Measurements from ENCODE around the gene PSMD12. TPM values are rescaled to one million over a fixed set of nuclear protein-coding genes. Genes with fewer than 3 reads are reported as not detected.

PSMD12 gene
- total and polyA plus RNA-seq, 9 of the 15 experiments (the other 6 are each of a cell fraction or from before 2014, with no cell fraction given) = 36.6 to 150 (median 65.5) TPM

DNA sequence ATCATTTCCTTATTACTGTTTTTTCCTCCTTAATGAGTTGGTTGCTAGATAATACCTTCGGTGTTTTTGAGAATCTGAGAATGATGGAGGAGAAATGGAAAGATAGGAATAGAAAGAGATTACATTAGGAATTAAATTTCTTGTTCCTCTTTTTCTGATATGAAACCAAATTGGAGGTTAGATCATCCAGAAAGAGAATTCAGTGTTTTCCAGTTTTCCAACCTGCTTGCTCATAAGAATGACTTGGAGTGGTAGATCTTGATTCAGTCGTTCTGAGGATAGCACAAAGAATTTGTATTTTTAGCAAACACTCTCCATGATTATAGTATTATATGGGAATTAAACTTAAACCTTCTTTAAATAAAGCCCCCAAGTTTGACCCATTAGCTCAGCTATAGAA, 46.6 kb upstream of the PSMD12 start:
- intact Hi-C loops (cut with micrococcal nuclease) (no loop called here), in situ Hi-C loops (cut with MboI) (no loop called here)
- Histone ChIP-seq H3K27me3 (ENCODE audit: control insufficient read depth in 2 of 2, insufficient read depth in 2 of 2, low read length in 2 of 2) (peaks cover 9 to 33% of the 10 kb centered on the region in 2 experiments; a peak in 4 of 5 replicates), H3K9me3 (replicated peaks; ENCODE audit: control insufficient read depth, insufficient read depth, low read depth, low read length) (no peaks in the 10 kb centered on the region), H3K27ac (ENCODE audit: extremely low read depth, low read depth, low read length) (no peak overlapping the region), H3K4me2 (ENCODE audit: insufficient read depth, low read length) (no peak overlapping the region), H3K9me1 (ENCODE audit: control insufficient read depth, insufficient read depth, low read length) (no peaks in the 10 kb centered on the region), H3K4me3 (no peak overlapping the region), H2AFZ (ENCODE audit: low read depth, low read length) (no peak overlapping the region), H4K20me1 (replicated peaks; ENCODE audit: control insufficient read depth, insufficient read depth, low read length) (no peaks in the 10 kb centered on the region), H3K79me2 (ENCODE audit: control insufficient read depth, insufficient read depth, low read length) (no peaks in the 10 kb centered on the region), H3K4me1 (replicated peaks in 1 of 2; ENCODE audit: control insufficient read depth in 2 of 2, insufficient read depth in 2 of 2, low read length in 2 of 2) (no peaks in the 10 kb centered on the region), H3K36me3 (ENCODE audit: control insufficient read depth, insufficient read depth, low read length) (no peaks in the 10 kb centered on the region), H3K9ac (ENCODE audit: insufficient read depth in 1 of 2, low read depth in 2 of 2, low read length in 2 of 2) (no peak overlapping the region)
- POLR2A ChIA-PET = no interaction called here
- FAIRE-seq (no peak), ATAC-seq (no peak), DNase-seq (ENCODE audit: extremely low read depth in 1 of 4, low spot score in 3 of 4) (no peak)
- CTCF ChIA-PET (ENCODE audit: low intra/inter-chr PET ratio) = no interaction called here
- BruUV-seq (replicated peaks) = no TSS peak
- TF ChIP-seq, protein P1, sequence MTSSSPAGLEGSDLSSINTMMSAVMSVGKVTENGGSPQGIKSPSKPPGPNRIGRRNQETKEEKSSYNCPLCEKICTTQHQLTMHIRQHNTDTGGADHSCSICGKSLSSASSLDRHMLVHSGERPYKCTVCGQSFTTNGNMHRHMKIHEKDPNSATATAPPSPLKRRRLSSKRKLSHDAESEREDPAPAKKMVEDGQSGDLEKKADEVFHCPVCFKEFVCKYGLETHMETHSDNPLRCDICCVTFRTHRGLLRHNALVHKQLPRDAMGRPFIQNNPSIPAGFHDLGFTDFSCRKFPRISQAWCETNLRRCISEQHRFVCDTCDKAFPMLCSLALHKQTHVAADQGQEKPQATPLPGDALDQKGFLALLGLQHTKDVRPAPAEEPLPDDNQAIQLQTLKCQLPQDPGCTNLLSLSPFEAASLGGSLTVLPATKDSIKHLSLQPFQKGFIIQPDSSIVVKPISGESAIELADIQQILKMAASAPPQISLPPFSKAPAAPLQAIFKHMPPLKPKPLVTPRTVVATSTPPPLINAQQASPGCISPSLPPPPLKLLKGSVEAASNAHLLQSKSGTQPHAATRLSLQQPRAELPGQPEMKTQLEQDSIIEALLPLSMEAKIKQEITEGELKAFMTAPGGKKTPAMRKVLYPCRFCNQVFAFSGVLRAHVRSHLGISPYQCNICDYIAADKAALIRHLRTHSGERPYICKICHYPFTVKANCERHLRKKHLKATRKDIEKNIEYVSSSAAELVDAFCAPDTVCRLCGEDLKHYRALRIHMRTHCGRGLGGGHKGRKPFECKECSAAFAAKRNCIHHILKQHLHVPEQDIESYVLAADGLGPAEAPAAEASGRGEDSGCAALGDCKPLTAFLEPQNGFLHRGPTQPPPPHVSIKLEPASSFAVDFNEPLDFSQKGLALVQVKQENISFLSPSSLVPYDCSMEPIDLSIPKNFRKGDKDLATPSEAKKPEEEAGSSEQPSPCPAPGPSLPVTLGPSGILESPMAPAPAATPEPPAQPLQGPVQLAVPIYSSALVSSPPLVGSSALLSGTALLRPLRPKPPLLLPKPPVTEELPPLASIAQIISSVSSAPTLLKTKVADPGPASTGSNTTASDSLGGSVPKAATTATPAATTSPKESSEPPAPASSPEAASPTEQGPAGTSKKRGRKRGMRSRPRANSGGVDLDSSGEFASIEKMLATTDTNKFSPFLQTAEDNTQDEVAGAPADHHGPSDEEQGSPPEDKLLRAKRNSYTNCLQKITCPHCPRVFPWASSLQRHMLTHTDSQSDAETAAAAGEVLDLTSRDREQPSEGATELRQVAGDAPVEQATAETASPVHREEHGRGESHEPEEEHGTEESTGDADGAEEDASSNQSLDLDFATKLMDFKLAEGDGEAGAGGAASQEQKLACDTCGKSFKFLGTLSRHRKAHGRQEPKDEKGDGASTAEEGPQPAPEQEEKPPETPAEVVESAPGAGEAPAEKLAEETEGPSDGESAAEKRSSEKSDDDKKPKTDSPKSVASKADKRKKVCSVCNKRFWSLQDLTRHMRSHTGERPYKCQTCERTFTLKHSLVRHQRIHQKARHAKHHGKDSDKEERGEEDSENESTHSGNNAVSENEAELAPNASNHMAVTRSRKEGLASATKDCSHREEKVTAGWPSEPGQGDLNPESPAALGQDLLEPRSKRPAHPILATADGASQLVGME (CRISPR knock-in tag; IDR thresholded peaks at IDR 0.05) = no peak
- TF ChIP-seq ADNP (tag; IDR thresholded peaks at IDR 0.05) (no peak), EWSR1 (IDR thresholded peaks at IDR 0.05; ENCODE audit: borderline replicate concordance, low read depth, partially characterized antibody) (no peak), ZNF668 (CRISPR knock-in tag; IDR thresholded peaks at IDR 0.05) (no peak), ZNF24 (IDR thresholded peaks at IDR 0.05) (no peak), ZNF324 (CRISPR knock-in tag; IDR thresholded peaks at IDR 0.05) (no peak), CBFB (CRISPR knock-in tag; IDR thresholded peaks at IDR 0.05) (no peak), KLF16 (IDR thresholded peaks at IDR 0.05) (no peak)
- TF ChIP-seq, protein P2, sequence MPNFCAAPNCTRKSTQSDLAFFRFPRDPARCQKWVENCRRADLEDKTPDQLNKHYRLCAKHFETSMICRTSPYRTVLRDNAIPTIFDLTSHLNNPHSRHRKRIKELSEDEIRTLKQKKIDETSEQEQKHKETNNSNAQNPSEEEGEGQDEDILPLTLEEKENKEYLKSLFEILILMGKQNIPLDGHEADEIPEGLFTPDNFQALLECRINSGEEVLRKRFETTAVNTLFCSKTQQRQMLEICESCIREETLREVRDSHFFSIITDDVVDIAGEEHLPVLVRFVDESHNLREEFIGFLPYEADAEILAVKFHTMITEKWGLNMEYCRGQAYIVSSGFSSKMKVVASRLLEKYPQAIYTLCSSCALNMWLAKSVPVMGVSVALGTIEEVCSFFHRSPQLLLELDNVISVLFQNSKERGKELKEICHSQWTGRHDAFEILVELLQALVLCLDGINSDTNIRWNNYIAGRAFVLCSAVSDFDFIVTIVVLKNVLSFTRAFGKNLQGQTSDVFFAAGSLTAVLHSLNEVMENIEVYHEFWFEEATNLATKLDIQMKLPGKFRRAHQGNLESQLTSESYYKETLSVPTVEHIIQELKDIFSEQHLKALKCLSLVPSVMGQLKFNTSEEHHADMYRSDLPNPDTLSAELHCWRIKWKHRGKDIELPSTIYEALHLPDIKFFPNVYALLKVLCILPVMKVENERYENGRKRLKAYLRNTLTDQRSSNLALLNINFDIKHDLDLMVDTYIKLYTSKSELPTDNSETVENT (CRISPR knock-in tag; IDR thresholded peaks at IDR 0.05) = no peak
- TF ChIP-seq, protein P3, sequence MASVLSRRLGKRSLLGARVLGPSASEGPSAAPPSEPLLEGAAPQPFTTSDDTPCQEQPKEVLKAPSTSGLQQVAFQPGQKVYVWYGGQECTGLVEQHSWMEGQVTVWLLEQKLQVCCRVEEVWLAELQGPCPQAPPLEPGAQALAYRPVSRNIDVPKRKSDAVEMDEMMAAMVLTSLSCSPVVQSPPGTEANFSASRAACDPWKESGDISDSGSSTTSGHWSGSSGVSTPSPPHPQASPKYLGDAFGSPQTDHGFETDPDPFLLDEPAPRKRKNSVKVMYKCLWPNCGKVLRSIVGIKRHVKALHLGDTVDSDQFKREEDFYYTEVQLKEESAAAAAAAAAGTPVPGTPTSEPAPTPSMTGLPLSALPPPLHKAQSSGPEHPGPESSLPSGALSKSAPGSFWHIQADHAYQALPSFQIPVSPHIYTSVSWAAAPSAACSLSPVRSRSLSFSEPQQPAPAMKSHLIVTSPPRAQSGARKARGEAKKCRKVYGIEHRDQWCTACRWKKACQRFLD (CRISPR knock-in tag; IDR thresholded peaks at IDR 0.05) = no peak
- 0% methylated on average over 2 of the region's 2 CpGs for WGBS (ENCODE audit: insufficient coverage, low coverage, missing lambda C conversion rate)

Measured in K562 (cell line).